Dermis blood vessel endothelial cell (primary cell): ENCODE data around the gene NR2F2. TPM values are rescaled to one million over a fixed set of nuclear protein-coding genes. Genes with fewer than 3 reads are reported as not detected.
A peak's percentile ranks its signal among the peaks of the same experiment; 100 is the strongest.

Experiments
- DNase-seq: peaks from one replicate; pipeline ENCODE4 v3.0.0; 2010
- total RNA-seq: library from RNA; depleted of rRNA; stranded (reverse); fragments of >200 nt; gene quantifications from 2 replicates; pipeline ENCODE4 v1.2.3, GENCODE V29; 2014

The NR2F2 gene
- total RNA-seq, 1 donor from 2014 or later: 14.0 TPM

GRCh38 chr15:96332637-96333121 is 2.2 kb downstream of the NR2F2 start:
- DNase-seq: peak; percentile 28

DNA sequence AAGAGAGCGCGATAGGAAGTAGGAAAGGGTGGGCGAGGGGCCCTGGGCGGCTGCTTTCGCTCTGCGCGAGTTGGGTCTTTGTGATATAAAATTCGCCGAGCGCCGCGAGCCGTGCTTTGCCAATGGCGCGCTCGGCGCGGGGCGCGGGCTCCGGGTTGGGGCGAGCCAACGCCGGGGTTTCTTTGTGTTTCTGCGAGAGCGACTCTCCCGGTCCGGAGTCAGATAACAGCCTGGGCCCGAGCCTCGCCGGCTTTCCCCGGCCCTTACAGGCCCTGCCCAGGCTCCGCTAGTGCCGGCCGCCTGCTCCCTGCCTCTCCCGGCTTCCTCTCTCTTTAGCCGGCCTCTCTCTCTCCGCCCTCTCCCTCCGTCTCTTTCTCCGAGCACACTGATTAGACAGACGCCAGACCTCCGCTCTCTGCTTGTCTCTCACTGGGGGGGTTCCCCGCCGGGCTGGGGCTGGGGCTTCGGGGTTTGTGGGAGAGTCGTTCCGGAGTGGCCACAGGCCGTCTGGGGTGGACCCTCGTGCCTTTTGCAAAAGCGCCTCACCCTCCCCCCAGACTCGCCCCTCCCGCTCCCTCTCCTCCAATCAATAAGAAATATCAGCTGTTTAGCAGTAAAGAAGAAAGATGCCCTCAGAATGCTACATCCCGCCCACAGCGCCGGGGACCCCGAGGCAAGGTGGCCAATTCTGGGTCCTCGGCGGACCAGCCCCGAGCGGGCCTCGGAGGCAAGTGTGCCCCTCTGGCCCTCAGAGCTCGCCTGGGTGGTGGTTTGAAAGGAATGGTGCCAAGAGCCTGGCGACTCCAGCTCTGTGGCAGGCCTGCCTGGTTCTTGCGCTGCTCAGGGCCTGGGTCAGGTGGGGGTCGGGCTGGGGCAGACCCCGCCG is 2.9 kb downstream of the NR2F2 start:
- peak; percentile 55 for DNase-seq

- DNase-seq: peak; percentile 36
These were observed 3.7 kb downstream of the NR2F2 start for GRCh38 chr15:96334017-96334704.

DNA sequence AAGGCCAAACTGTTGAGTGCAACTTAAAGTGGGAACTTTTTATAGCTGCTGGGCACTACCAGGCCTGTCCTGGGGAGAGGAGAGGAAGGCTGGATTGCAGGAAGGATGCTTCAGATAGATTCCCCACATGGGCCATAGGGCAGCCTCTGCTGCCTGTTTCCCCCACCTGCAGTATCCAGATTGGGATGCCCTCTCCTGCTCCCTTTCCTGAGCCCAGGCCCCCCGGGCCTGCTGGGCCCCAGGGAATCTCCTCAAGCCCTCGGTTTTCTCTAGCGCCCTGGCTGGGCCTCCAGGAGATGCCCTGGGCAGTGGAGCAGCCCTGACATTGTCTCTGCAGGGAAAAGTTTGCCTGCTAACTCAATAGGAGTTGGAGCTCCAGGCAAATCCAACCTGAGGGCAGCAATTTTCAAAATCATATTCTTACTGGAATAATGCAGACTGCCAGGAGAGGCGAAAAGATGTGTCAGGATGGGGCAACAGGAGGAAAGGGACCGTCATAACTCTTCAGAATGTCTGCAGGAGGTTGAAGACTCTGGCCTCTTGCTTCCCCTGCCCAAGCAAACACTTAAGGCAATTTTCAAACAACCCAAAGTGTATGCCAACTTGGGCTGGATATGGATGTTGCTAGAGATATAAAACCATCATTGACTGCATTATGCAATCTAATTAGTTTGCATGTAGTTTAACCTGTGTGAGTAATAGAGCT is 4.4 kb downstream of the NR2F2 start:
- peak; percentile 37 for DNase-seq

GRCh38 chr15:96335411-96336024 is 5.0 kb downstream of the NR2F2 start:
- peak; percentile 54 for DNase-seq

GRCh38 chr15:96336108-96336595 is 5.7 kb downstream of the NR2F2 start:
- peak; percentile 30 for DNase-seq

- peak; percentile 48 for DNase-seq
These were observed 6.3 kb downstream of the NR2F2 start for GRCh38 chr15:96336596-96337364.

GRCh38 chr15:96337365-96338023 is 7.0 kb downstream of the NR2F2 start:
- DNase-seq: peak; percentile 41

DNA sequence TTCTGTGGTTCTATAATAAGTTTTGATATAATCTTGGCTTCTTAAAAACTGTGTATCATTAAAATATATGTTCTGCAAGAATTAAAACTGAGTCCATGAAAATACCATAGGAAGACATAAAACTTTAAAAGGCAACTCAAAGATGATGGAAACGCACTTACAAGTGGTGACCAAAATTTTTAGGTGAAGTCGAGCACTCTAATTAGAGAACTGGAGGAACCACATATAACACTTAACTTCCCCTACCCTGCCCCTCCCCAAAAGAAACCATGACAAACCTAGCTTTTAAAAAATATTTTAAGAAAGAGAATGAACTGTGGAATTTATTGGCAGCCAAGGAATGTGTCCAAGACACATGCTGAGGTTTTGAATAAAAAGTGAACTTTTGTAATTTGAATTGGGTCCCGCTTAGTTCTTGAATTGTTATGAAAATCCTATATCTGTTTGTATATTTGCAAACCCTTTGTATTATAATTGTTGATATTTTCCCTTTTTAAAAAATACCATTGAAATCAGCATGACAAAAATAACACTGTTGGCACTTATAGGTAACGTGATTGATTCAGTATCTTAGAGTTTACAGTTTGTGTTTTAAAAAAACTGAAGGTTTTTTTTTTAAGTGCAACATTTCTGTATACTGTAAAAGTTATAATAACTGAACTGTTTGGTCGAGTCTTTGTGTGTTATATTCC is 7.7 kb downstream of the NR2F2 start:
- DNase-seq: peak; percentile 24

DNA sequence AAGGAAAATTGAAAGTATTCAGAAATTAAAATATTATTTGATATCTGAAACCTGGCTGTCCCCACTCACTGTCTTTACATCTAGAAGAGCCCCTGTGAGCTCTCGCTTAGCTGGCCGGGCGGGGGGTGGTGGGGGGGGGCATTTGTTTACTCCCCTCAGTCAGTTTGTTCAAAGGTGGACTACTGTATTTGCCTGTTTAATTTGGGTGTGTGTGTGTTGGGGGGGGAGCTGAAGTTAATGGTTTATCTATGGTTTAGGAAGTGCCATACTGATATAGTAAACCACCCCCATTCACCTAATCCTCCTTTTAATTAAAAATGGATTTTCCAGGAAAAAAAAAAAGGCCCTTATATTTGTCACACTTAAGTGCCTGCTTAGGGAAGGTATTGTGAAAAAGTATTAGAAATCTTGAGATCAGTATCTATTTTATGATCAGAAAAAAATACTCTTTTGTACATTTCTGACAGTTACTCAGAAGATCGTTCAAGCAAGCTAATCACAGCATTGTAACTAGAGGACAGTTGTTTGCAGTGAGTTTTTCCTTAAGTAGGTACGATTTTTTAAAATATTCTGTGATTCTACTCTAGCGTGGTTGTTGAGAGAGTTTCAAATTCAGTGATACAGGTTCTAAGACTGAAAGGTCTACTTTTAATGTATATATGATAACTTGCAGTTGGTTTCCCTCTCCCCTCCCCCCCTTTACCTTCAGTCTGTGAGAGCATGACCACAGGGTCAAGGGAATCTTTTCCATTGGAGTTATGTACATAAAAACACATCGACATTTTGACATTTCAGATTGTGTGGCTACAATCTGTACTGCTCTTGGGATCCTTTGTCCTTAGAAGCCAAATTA is 8.5 kb downstream of the NR2F2 start:
- peak; percentile 28 for DNase-seq

GRCh38 chr15:96339619-96340347 is 9.3 kb downstream of the NR2F2 start:
- DNase-seq: peak; percentile 44

- no peak for DNase-seq
These were observed 9.8 kb downstream of the NR2F2 start for GRCh38 chr15:96340348-96340597.

- peak; percentile 70 for DNase-seq
These were observed 10.4 kb downstream of the NR2F2 start for GRCh38 chr15:96340598-96341512.

- DNase-seq: peak; percentile 59
These were observed 11.3 kb downstream of the NR2F2 start for GRCh38 chr15:96341513-96342405.

DNA sequence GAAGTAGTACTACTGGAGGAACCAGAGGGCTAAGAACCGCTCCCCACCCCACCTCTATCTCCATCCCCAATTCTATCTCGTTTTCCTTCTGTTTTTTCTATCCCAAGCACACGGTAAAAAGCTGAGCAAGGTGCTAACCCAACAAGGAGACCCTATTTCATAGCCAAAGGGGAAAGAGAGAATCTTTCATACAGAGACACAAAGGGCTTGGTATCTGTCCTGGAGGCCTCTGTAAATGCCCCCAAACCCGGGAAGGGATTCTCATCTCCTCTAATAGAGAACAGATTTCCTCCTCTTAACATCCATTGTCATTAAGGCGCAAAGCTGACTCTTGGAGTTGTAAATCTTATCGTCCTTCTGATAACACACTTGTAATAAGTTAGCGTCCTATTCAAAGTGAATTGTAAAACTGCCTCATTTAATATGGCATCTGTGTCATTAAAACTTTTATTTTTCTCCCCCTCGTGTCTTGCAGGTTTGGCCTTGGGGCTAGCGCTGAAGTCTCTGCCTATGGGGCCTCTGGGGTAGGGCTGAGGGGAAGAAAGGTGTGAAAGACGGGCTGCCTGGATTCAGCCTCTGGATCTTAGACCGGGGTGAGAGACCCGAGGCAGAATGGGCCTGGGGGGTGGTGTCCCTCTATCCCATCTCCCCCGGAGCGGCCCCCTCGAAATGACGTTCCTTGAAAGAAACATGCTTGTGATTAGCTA is 12.1 kb downstream of the NR2F2 start:
- no peak for DNase-seq
